ENCODE data around the gene LPIN2.

- TF ChIP-seq CTCF (conservative IDR thresholded peaks at IDR 0.05; ENCODE audit: low read depth in 2 of 2) = no peak
- no peak for TF ChIP-seq POLR2AphosphoS5 (IDR thresholded peaks at IDR 0.05; ENCODE audit: low read depth)
- TF ChIP-seq ZNF462 (CRISPR knock-in tag; IDR thresholded peaks at IDR 0.05) = no peak
- TF ChIP-seq NANOG (IDR thresholded peaks at IDR 0.05; ENCODE audit: borderline replicate concordance) = no peak
- TF ChIP-seq EZH2phosphoT487 (IDR thresholded peaks at IDR 0.05; ENCODE audit: unreplicated experiment) = no peak
- TF ChIP-seq CREB1 (CRISPR knock-in tag; IDR thresholded peaks at IDR 0.05; ENCODE audit: low read depth) = no peak
- TF ChIP-seq EZH2 (IDR thresholded peaks at IDR 0.05; ENCODE audit: low read depth, unreplicated experiment) = no peak
- TF ChIP-seq ZNF331 (CRISPR knock-in tag; IDR thresholded peaks at IDR 0.05; ENCODE audit: low read depth) = no peak
- no peak for TF ChIP-seq REST (IDR thresholded peaks at IDR 0.05; ENCODE audit: unreplicated experiment)
Measured at GRCh38 chr18:2974731-2975130, 38.2 kb downstream of the LPIN2 start.
